GM18520 (cell line): Measurements from ENCODE around the gene FHOD3.
"Not testable (repeated sequence)": the region's sequence is repeated elsewhere in the genome, so short reads cannot be mapped to it uniquely, and the experiment has no call there.

ENCODE experiments used
- ATAC-seq: cut with Tn5 transposase; IDR thresholded peaks from one replicate; pipeline ENCODE4 v1.9.1; 2021; ENCODE audit not compliant: unreplicated experiment

The FHOD3 gene

GRCh38 chr18:36809590-36810381 lies 512.3 kb downstream of the FHOD3 start:
- ATAC-seq = peak; percentile 81

- ATAC-seq = no peak
Measured at GRCh38 chr18:36811430-36811829, 513.9 kb downstream of the FHOD3 start.

- no peak for ATAC-seq
Measured at GRCh38 chr18:36811955-36812354, 514.4 kb downstream of the FHOD3 start.

DNA sequence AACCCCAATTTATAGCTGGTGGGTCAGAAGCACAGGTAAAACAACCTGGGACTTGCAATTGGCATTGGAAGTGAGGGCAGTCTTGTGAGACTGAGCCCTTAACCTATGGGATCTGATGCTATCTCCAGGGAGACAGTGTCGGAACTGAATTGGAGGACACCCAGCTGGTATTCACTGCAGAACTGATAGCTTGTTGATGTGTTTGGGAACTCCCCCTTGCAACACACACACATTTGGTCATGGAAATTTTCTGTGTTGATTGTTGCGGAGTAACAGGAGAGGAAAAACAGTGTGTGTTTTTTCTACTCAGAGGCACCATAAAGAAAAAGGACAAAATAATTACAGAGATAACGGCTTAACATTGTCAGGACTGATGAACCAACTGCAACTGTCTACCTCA lies 515.2 kb downstream of the FHOD3 start:
- no peak for ATAC-seq

DNA sequence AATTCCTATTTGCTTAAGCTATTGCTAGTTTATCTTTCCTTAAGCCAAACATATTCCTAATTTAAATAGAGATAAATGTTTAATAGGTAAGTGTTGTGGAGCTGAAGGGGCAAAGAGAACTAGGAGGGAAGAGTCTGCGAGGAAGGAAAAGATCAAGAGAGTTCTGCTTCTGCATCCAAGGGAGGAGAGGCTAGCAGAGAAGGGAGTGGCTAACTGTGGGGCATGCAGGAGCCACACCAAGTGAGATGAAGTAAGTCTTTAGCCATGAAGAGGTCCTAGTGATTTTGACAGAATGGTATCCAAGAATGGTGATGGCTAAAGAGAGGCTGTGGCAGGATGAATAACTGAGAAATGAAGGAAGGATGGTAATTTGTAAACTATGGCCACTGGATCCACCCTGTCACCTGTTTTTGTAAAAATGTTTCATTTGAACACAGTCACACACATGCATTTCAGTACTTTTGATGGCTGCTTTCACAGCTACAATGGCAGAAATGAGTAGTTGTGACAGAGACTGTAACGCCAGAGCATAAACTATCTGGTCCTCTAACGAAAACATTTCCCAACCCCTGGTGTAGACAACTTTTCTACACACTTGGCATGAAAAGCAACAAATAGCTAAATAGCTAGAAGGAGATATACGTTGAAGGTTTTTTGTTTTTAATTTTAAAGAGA lies 515.7 kb downstream of the FHOD3 start:
- ATAC-seq = no peak

GRCh38 chr18:36813824-36814223 lies 516.3 kb downstream of the FHOD3 start:
- ATAC-seq = no peak

DNA sequence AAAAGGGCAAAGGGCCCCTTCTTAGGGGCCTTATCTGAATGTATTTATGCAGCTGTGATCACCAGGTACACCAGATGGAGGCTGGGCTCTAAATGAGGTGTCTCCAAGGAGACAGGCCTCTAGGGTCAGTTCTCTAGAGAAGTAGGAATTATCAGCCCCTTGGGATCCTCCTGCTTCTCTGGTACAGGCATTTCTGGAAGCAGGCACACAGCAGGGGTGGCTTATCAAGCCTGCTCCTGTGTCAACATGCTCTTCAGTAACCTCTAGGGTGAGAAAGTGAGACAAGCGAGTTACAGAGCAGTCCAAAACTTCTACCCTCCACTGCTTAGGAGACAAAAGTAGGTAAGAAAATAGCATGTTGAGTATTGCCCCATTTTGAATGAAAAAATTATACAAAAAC lies 517.5 kb downstream of the FHOD3 start:
- no peak for ATAC-seq

GRCh38 chr18:36816096-36816495 lies 518.6 kb downstream of the FHOD3 start:
- ATAC-seq = not testable (repeated sequence)

- ATAC-seq = no peak
Measured at GRCh38 chr18:36817039-36817438, 519.5 kb downstream of the FHOD3 start.

DNA sequence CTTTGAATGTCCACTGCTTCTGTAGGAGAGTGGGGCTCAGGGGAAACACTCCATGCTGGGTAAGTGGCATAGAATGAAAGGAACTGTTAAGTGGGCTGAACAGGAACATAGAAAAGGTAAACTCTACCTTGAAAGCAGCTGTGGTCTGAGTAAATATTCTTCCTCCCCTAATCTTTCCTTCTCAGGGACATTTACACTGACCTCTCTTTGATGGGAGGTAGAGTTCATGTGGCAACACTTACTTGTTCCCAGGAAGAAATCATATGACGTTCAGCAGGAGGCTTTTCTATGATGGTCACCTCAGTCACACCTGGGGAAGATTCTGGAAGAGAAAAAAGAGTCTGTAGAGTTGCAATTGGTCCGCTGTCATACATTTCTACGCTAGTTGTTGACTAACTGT lies 521.1 kb downstream of the FHOD3 start:
- ATAC-seq = no peak

DNA sequence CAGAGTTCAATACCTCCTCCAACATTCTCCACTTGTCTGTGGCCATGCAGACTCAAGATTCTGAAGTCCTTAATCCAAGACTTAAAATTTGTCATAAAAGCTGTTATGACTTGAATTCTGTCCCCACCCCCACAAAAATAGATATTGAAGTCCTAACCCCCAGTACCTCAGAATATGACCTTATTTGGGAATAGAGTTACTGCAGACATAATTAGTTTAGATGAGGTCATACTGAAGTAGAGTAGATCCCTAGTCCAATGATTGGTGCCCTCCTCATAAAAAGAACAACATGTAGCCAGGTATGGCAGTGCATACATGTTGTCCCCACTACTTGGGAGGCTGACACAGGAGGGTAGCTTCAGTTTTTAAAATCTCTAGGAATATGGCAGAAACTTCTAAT lies 522.1 kb downstream of the FHOD3 start:
- no peak for ATAC-seq

DNA sequence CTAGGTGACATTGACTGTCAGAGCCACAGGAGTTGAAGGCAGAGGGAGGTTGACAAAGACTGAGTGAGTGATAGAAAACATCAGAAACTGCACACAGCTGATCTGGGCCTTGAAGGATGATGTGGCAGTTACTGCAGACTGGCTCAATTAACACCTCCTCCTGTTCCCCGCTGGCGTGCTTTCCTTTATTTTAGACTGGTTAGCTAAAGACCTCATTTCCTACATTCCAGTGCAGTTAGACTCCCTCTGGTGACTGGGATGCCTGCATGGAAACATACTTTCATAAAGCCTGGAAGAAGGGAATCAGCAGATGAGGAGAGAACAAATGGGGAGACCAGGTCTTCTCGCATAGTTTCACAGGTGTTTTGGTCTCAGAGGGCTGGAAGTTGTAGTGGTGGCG lies 524.2 kb downstream of the FHOD3 start:
- ATAC-seq = no peak

GRCh38 chr18:36825526-36825925 lies 528.0 kb downstream of the FHOD3 start:
- no peak for ATAC-seq

- ATAC-seq = no peak
Measured at GRCh38 chr18:36826556-36826955, 529.0 kb downstream of the FHOD3 start.

- ATAC-seq = no peak
Measured at GRCh38 chr18:36828157-36828629, 530.7 kb downstream of the FHOD3 start.

DNA sequence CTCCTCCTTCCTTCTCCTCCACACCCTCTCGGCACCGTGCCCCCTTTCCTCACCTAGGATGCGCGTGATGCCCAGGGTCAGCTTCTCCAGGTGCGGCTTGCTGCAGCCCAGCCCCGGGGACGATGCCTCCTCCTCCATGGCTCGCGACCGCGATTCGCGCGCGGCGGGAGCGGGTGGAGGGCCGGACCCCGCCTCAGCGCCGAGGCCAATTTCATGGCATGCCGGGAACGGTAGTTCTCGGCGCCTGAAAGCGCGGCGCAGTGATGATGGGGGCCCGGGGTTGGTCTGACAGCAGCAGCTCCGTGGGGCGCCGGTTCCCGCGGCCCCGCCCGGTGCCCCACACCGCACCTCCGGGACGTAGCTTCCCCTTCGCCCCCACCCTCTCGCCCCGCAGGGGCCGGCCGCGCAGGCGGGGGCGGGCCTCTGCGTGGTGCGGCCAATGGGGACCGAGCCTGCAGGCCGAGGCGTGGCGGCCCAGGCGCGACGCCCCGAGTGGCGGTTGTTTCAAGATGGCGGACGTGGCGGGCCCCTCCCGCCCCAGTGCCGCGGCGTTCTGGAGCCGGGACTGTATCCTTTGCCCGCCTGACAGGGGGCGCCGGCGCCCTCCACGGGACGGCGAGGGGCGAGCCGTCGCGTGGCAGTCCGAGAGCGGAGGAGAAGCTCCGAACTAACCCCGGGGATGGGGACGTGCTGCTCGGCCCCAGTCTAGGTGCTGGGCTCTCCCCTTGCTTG lies 531.3 kb downstream of the FHOD3 start, which contains the start of the genes KIAA1328 and TPGS2:
TSS of gene KIAA1328 (plus strand) at position 498 of the 732 bp plus-strand sequence. CDS start at position 510, 12 bp downstream.
TSS of gene TPGS2 (minus strand) at position 373 of the 732 bp plus-strand sequence. CDS start at position 138, 235 bp downstream.
- ATAC-seq = peak; percentile 92
